Cerebellar cortex (tissue), 1 donor: ENCODE measurements around the gene EYS.

ENCODE experiments used
- DNase-seq: peaks from one replicate; pipeline ENCODE4 v3.0.0-alpha.2; 2015; ENCODE audit warnings: low spot score

EYS gene

DNA sequence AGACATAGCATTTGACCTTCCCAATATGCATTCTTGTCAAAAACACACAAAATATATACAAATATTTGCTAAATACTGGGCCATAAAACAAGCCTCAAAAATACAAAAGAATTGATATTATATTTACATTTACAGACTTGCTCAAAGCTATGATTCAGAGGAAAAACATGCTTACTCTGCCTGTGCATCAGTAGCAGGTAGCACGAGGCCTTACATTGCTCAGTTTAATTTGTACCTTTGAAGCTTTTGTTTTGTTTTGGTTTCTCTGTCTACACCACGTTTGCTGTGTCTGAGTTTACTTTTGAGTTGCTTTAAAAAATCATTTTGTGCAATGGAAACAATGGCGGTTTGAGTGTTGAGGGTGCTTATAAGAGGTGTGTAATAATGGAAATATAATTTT is 1972.1 kb downstream of the EYS start:
- no peak for DNase-seq

DNA sequence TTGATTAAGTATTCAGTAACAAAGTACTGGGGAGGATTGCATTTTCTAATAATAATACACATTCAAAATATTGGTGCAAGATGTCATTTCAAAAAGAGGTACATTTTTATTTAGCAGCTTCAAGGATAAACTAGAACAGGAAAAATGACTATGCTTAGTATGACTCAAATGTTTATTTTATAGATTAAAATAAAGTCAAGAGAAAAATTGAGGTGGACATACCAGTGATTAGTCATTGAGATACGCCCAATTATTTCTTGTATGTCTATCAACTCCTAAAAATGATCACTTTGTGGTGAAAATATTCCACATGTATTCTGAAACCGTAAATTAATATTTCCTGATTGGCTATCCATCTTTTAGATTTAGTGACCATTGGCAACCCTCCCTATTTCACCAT is 1974.7 kb downstream of the EYS start:
- DNase-seq, result no peak

DNA sequence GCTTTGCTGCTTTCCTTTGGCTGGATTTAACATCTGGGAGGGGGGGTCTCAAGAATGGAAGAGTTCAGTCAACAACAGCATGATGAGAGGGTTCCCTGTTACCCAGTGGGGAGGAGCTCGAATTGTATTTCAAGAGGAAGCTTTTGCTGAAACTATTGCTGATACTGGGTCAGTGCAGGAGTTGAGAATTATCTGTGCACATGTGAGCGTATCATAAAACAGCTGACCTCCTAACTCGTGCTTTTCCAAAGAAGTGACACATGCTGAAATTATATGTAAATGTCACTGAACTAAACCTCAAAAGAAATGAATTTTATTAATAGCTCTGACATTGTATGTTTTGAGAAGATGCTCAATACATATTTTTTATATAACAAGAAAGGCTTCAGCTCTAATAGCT is 1975.1 kb downstream of the EYS start:
- no peak for DNase-seq

DNA sequence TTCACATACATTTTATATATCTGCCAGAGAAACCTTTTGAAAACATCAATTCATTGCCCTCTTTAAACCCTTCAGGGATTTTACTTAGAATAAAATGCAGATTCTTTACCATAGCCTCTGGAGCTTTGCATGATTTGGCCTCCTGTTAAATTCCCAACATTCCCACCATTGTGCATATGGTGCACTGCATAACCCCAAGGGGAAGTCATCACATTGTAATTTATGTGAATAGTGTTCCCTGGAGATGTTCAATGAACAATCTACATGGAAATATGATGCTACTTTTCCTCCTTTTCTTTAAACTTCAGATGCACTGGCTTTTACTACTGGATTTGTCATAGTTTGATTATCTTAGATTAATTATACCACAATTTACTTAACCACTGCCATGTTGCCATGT is 1976.7 kb downstream of the EYS start:
- no peak for DNase-seq

DNA sequence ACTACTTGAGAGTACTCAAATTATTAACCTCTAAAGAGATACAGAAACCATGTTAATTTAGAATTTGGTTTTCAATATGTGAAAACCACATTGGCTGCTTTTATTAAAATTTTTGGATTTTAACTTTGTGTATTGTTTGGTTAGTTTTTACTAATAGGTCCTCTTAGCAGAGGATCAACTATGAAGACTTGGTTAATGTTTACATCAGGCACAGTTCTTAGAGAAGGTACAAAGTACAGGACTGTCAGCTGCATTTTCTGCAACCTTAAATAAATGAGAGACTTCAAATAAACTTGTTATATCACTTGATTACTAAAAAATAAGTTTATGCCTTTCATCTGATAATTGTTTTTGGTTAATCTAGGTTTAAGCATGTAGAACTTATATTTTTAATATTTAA is 1982.3 kb downstream of the EYS start:
- DNase-seq, result no peak

DNA sequence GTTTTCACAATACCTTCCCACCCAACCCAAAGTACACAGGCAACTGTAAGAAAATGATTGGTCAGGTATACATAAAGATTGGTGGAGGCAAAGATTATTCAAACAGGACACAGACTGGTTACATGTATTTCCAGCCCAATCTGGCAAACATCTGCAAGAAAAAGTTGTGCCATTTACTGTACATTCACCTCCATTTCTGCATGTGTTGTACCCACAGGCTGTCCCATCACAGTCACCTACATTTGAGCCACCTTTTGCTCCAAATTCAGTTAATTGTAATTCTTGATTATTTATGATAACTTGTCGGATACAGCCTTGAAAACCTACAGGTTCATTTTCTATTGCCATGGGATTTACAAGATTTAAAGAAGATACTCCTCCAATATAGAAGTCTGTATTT is 1985.8 kb downstream of the EYS start:
- DNase-seq, result no peak

DNA sequence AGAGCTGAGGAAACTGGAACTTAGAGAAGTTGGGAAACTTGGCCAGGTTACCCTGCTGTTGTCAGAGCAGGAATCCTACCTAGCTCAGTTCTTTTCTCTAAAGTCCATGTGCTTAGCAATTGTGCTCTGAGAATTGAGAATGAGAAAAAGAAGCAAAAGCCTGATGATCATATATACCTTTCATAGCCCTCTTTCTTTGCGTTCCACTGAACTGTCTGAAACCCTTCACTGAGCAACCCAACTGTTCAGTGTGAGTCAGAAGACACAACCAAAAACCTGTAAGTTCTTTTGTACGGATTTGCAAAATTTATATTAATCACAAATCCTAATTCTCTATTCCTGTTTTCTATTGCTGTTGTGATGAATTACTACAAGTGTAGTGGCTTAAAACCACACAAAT is 1990.9 kb downstream of the EYS start:
- no peak for DNase-seq

DNA sequence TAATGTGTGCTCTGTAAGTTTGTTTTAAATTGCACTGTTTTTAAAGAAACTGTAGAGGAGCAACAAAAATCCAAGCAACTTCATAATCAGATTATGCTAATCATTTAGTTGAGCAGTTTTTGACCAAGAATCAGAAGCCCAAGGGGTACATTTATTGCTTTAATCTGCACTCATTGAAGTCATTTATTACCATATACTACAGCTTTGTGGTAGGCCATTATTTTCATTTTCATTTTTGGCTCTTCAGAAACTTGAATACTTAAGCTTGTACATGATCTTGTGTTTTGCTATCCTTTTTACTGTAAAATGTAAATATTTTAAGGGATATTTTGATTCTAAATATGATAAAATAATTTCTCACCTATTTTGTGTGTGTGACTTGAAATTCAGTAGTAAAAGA is 1992.9 kb downstream of the EYS start:
- no peak for DNase-seq

DNA sequence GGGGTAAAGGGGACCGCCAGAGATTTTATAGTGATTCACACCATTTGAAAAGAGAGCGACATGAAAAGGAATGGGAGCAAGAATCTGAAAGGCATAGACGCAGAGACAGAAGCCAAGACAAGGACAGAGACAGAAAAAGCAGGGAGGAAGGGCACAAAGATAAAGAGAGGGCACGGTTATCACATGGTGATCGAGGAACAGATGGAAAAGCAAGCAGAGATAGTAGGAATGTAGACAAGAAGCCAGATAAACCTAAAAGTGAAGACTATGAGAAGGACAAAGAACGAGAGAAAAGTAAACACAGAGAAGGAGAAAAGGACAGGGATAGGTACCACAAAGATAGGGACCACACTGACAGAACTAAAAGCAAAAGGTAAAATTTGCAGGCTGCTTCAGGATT is 1993.7 kb downstream of the EYS start:
- no peak for DNase-seq

DNA sequence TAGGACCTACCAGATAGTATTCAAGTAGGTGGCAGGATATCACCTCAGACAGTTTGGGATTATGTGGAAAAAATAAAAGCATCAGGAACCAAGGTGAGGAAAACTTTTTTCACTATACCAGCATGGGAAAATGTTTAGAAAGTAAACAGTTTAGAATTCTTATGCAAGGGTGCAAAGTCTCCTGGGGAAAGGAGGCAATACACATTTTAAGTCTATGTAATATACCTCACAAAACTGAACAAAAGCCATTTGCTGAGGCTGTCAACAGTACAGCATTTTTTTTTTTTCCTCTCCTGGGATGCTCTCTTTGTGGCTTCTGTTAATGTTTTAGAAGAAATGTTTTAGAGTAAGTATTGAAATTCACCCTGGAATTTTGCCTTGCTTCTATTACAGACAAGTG is 1997.9 kb downstream of the EYS start:
- no peak for DNase-seq

DNA sequence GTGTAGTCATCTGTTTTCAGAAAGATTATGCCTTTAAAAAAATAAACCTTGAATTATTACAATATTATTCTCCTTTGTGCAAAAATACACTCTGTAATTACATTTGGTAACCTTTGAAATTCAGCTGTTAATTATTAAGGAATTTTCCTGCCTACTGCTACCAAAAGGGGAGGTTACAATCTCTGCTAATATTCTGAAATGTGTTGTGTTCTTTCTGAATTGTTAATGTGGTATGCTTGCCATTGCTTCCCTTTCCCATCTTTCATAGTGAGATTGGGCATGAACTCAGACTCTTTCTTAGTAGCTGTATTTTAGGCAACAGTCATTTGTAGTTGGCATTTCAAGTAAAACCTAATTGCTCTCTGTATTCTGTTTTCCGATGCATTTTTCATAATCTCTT is 1998.4 kb downstream of the EYS start:
- no peak for DNase-seq

DNA sequence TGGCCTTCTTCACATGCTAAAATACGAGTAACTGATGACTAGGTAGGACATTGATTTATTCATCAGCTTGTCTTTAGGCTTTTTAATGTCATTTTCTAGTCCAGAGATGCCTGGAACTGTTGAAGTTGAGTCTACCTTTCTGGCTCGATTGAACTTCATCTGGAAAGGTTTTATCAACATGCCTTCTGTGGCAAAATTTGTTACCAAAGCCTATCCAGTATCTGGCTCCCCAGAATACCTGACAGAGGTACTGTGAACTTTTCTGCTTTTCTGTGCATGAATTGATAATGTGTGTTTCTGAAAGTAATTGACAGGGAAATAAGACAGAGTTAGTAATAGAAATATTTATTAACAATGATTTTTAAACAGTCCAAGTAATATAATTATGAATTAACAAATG is 2000.4 kb downstream of the EYS start:
- no peak for DNase-seq

DNA sequence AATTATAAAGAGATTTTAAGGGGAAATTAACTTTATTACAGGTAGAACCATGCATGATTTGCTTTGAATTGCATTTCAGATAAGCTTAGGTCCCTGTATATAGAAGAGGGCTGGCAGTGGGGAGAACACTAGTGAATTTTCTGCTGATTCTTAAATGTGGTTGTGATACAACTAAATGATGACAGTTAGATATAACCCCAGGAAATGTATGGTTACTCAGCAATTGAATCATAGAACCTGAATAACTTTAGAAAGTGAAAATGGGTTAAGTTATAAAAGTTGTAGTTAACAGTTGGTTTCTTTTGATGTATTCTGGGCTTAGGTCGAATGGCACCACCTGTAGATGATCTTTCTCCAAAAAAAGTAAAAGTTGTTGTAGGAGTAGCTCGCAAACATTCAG is 2001.3 kb downstream of the EYS start:
- DNase-seq, result no peak

DNA sequence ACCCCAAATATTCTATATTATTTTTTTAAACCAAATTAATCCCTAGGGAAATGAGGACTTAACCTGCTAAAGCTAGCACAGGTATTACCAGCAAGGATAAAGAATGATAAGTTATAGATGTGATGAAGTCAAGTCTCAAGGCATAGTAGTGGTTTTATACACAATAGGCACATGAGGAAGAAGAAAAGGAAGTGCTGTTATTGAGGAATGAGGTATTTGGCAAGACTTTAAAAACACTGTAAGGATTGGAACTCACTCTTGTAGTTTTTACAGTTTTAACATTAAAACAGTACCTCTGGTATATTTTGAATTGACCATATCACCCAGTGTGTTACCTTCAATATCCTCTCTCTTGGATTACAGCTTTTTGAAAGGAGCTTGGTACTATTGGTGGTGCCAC is 2016.8 kb downstream of the EYS start:
- DNase-seq, result no peak

DNA sequence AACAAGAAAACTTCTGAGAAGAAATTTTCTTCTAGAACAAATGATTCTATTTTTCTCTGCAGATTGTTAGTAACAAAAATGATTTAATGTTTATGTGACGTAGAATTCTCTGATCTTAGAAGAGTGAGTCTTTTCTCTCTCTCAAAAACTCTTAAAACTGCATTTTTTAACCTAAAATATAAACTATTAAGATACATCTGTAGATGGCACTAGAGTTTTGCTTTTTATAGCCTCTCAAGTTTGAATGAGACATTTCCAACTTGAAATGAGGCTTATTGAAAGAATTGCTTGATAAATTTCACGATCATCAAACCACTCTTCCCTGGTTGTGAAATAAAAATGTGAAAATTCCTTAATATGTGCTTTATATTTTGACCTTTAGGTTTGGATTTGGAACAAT is 2017.6 kb downstream of the EYS start:
- DNase-seq, result no peak

DNA sequence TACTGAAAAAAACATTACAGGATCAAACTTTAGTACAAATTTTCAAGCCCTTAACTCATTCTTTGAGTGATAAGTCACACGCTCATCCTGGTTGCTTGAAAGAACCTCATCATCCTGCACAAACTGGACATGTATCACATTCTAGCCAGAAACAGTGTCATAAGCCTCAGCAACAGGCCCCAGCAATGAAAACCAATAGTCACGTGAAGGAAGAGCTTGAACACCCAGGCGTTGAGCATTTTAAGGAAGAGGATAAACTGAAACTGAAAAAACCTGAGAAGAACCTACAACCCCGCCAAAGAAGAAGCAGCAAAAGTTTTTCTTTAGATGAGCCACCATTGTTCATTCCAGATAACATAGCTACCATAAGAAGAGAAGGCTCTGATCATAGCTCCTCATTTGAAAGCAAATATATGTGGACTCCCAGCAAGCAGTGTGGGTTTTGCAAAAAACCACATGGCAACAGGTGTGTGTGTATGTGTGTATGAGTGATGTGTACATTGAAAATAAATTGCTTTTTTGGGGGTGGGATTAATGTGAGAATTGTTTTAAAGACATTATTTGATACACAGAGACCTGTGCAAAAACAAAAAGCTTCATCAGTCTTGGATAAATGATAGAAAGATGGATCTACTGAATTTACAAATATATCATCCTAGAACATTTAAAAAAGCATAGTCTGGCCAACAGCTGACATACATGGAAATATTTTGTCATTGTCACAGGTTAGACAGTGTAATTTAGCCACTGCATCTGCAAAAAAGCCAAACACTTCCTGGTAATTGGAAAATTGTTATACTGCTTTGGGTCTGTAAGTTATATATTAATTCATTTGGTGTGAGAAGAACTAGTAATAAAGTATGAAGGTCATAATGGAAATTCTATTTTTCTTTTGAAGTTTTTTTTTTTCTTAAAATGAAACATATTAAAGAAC is 2021.3 kb downstream of the EYS start:
- no peak for DNase-seq

DNA sequence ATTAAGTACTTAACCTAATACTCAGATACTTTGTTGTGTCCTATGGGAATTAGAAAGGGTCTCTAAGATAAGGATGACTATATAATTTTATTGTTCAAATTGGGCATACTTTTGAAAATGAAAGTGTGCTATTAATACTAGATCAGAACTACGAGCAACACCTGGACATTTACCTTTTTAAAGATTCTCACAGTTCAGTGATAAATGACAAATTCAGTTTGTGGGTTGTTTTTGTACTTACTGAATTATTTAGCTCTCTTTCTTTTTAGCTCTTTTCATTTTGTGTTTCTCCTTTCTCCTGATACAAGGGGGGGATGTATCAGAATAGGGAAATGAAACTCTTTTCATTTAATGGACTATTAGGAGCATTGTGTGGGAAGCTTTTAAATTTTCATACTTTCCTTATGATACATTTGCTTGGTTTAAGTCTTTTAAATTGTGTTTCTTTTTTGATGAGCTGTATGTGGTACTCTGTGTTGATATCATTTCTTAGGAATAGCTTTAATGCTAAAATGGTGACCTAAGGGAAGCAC is 2023.9 kb downstream of the EYS start:
- no peak for DNase-seq

DNA sequence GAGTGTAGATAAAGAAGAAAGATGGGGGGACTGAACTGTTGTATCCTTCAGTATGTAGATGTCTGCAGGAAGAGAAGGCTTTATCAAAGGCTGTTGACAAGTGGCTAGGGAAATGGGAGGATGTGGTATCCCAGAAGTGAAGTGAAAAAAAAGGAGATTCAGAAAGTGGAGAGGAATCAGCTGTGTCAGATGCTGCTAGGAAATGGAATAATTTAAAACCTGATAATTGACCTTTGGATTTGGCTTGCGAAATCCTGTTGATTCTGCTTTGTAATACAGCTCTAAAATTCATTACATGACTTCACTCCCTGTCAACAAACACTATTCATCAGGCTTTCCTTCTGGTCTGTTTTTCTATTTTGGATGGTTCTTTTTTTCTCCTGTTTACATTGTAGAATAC is 2029.7 kb downstream of the EYS start:
- no peak for DNase-seq

DNA sequence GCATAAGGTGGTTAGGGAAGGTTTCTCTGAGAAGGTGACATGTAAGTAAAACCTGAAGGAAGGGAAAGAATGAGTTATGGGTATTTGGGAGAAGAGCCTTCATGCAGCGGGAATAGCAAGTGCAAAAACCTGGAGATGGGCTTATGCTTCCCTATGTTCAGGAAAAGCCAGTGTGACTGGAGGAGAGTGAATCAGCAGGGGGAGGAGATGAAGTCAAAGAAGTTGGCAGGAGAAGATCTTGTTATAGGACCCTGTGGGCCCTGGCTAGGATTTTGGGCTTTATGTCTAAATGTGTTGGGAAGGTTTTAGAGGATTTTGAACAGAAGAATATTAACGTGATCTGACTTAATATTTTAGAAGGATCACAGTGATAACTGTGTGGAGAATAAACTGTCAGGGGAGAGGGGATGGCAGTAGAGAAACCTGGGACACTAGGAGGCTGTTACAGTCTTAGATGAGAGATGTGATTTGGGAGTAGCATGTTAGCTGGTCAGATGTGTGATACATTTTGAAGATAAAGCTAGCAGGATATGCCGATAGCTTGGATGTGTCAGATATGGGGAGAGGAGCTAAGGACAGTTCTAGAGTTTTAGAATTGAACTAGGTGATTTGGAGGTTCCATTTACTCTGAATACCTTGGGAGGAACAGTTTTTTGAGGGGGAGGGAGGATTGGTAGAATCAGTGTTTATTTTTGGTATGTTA is 2030.5 kb downstream of the EYS start:
- no peak for DNase-seq

DNA sequence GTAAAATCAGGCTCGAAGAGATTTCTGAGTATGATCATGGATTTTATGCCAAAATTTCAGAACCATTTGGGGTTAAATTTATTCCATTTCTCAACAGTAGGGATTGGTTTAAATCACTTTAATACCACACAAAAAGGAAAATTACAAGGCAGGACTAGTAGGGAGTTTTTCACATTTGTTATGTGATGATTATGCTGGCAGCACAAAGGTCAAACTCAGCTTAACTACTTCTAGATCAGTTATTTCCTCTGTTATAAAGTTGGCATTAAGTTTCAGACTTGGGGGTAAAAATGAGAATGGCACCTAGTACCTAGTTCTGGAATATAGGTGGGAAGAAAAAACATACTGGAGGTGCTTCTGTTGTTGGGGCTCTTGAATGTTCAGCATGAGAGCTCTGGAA is 2031.9 kb downstream of the EYS start:
- no peak for DNase-seq

DNA sequence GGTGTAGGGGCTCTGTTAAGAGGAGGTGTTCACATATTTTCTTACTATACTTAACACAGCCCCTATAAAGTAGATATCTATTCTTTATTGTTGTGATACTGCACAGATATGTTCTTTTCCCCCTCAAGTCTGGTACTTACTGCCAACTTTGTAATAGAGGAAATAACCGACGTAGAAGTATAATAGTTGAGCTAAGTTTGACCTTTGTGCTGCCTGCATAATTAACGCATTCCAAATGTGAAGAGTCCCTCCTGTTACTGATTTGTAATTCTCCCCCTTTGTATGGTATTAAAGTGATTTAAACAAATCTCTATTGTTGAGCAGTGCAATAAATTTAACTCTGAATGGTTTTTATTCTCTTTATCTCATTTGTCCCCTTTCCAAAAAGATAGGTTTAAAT is 2032.4 kb downstream of the EYS start:
- no peak for DNase-seq

DNA sequence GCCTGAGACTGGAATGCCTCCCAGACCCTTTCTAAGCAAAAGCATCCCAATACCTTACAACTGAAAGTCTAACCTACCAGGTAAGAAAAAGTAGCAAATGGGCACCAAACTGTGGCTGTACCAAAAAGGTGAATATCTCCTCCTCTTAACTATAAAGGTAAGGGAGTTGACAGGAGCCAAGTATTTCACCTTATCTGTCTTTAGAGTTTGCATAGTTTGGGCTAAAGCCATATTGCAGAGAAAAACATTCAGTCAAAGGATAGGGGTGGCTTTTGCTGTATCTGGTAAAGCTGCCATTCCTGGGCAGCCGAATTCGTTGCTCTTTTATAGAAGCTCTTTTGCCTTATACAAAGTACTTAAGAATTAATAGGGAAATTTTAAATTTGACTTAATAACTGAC is 2033.3 kb downstream of the EYS start:
- DNase-seq, result no peak

DNA sequence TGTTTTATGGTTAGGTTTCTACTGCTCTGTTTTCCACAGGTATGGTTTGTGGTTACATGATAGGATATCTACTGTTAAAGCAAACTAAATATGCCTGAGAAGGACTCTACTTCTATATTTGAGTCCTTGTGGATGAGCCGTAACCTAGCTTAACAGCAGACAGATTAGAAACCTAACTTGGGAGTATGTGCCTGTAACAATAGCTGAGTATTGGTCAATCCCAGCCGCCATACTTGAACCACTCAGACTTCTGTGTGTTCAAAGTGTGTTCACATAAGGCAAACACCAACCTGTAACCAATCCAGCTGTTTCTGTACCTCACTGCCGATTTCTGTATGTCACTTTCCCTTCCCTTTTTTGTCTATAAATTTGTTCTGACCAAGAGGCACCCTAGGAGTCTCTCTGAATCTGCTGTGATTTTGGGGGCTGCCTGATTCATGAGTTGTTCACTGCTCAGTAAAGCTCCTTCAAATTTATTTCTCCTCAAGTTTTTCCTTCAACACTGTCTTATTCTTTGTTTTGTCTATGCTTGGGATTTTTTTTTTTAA is 2034.4 kb downstream of the EYS start:
- DNase-seq, result no peak
